ENCODE results near the gene FHAD1.

Gene FHAD1

GRCh38 chr1:15345705-15346345 lies 98.8 kb downstream of the FHAD1 start:
- Histone ChIP-seq H3K4me2 (ENCODE audit: low read length) (no peak overlapping the region), H3K9me2 (replicated peaks; ENCODE audit: control insufficient read depth, low read length) (no peaks in the 10 kb centered on the region), H3K36me3 (ENCODE audit: control insufficient read depth, low read length) (no peaks in the 10 kb centered on the region), H3K4me3 (ENCODE audit: low read length) (no peak overlapping the region), H4K20me1 (ENCODE audit: control insufficient read depth, insufficient read depth, low read depth, low read length) (no peaks in the 10 kb centered on the region), H3K4me1 (ENCODE audit: control insufficient read depth, low read length) (no peaks in the 10 kb centered on the region), H3K79me2 (ENCODE audit: control insufficient read depth, low read length) (no peaks in the 10 kb centered on the region), H3K27me3 (ENCODE audit: control insufficient read depth, low read length) (peaks cover 5% of the 10 kb centered on the region; the same call in 1 of the 2 replicates), H3K27ac (ENCODE audit: low read depth, low read length) (no peak overlapping the region), H3F3A (ENCODE audit: control insufficient read depth, insufficient read depth) (no peaks in the 10 kb centered on the region), H3K9me3 (ENCODE audit: control insufficient read depth, insufficient read depth, low read length) (no peaks in the 10 kb centered on the region)
- TF ChIP-seq EZH2phosphoT487 (IDR thresholded peaks at IDR 0.05; ENCODE audit: borderline replicate concordance, low read length): no peak
- TF ChIP-seq, protein P1, sequence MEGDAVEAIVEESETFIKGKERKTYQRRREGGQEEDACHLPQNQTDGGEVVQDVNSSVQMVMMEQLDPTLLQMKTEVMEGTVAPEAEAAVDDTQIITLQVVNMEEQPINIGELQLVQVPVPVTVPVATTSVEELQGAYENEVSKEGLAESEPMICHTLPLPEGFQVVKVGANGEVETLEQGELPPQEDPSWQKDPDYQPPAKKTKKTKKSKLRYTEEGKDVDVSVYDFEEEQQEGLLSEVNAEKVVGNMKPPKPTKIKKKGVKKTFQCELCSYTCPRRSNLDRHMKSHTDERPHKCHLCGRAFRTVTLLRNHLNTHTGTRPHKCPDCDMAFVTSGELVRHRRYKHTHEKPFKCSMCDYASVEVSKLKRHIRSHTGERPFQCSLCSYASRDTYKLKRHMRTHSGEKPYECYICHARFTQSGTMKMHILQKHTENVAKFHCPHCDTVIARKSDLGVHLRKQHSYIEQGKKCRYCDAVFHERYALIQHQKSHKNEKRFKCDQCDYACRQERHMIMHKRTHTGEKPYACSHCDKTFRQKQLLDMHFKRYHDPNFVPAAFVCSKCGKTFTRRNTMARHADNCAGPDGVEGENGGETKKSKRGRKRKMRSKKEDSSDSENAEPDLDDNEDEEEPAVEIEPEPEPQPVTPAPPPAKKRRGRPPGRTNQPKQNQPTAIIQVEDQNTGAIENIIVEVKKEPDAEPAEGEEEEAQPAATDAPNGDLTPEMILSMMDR (IDR thresholded peaks at IDR 0.05; ENCODE audit: low read depth, low read length, poor library complexity, severe bottlenecking): no peak

DNA sequence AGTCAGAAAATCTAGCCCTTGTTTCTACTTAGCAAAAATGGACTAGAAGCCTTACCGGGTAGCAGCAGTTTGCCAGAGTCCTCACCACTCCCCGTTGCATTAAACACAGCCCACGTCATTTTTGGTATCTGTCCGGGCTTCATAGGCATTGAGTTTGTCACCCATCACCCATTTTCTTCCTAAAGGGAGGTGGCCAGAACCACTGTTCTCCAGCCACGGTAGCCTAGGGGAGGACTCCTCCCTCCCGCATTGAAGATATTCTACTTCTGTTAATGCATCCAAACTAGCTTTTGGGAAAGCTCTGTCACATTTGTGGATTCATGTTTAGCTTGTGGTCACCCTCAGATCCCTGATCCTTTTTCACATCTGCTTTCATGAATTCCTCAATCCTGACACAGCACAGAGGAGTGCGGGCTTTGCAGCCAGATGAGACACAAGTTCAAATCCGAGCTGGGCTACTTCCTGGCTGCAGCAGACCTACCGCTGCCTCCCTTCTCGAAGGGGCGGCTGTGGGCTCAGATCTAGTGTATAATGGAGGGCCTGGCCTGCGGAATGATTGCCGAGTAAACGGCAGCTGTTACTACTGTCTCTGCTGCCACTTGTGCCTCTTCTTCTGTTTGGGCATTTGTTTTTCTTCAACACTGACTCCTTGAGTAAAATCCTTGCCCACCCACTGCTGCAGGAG lies 99.5 kb downstream of the FHAD1 start:
- Histone ChIP-seq H3K27ac (ENCODE audit: low read depth, low read length) (no peak overlapping the region), H3K27me3 (ENCODE audit: control insufficient read depth, low read length) (peaks cover 5% of the 10 kb centered on the region; the same call in 1 of the 2 replicates), H3K4me1 (ENCODE audit: control insufficient read depth, low read length) (no peaks in the 10 kb centered on the region), H3K79me2 (ENCODE audit: control insufficient read depth, low read length) (no peaks in the 10 kb centered on the region), H4K20me1 (ENCODE audit: control insufficient read depth, insufficient read depth, low read depth, low read length) (no peaks in the 10 kb centered on the region), H3K9me3 (ENCODE audit: control insufficient read depth, insufficient read depth, low read length) (no peaks in the 10 kb centered on the region), H3K9me2 (replicated peaks; ENCODE audit: control insufficient read depth, low read length) (no peaks in the 10 kb centered on the region), H3F3A (ENCODE audit: control insufficient read depth, insufficient read depth) (no peaks in the 10 kb centered on the region), H3K4me2 (ENCODE audit: low read length) (no peak overlapping the region), H3K36me3 (ENCODE audit: control insufficient read depth, low read length) (no peaks in the 10 kb centered on the region), H3K4me3 (ENCODE audit: low read length) (no peak overlapping the region)
- TF ChIP-seq EZH2phosphoT487 (IDR thresholded peaks at IDR 0.05; ENCODE audit: borderline replicate concordance, low read length): no peak
- TF ChIP-seq, protein P1 (IDR thresholded peaks at IDR 0.05; ENCODE audit: low read depth, low read length, poor library complexity, severe bottlenecking): no peak

- H3K27me3 ChIP-seq (ENCODE audit: control insufficient read depth, low read length): peaks cover 5% of the 10 kb centered on the region; the same call in 1 of the 2 replicates
- H3K27ac ChIP-seq (ENCODE audit: low read depth, low read length): no peak overlapping the region
- TF ChIP-seq, protein P1 (IDR thresholded peaks at IDR 0.05; ENCODE audit: low read depth, low read length, poor library complexity, severe bottlenecking): no peak
- no peak for TF ChIP-seq EZH2phosphoT487 (IDR thresholded peaks at IDR 0.05; ENCODE audit: borderline replicate concordance, low read length)
- no peaks in the 10 kb centered on the region for H3K9me3 ChIP-seq (ENCODE audit: control insufficient read depth, insufficient read depth, low read length)
- H3F3A ChIP-seq (ENCODE audit: control insufficient read depth, insufficient read depth): no peaks in the 10 kb centered on the region
- H4K20me1 ChIP-seq (ENCODE audit: control insufficient read depth, insufficient read depth, low read depth, low read length): no peaks in the 10 kb centered on the region
- H3K4me2 ChIP-seq (ENCODE audit: low read length): no peak overlapping the region
- no peak overlapping the region for H3K4me3 ChIP-seq (ENCODE audit: low read length)
- H3K36me3 ChIP-seq (ENCODE audit: control insufficient read depth, low read length): no peaks in the 10 kb centered on the region
- H3K79me2 ChIP-seq (ENCODE audit: control insufficient read depth, low read length): no peaks in the 10 kb centered on the region
- H3K9me2 ChIP-seq (replicated peaks; ENCODE audit: control insufficient read depth, low read length): no peaks in the 10 kb centered on the region
- H3K4me1 ChIP-seq (ENCODE audit: control insufficient read depth, low read length): no peaks in the 10 kb centered on the region
Observed at GRCh38 chr1:15347182-15347581, 100.2 kb downstream of the FHAD1 start.
